Natural killer cell (primary cell): ENCODE data around the gene LHX3. TPM values are rescaled to one million over a fixed set of nuclear protein-coding genes. Genes with fewer than 3 reads are reported as not detected.

Source experiments
- ATAC-seq, 3 donors: fragments of 150-1000 bp in 2 of 3; fragments of 200-7000 bp in 1 of 3; cut with Tn5 transposase; 1 replicate in 1 of 3; 2 replicates in 2 of 3; pipeline ENCODE4 v1.10.0; 2021; ENCODE audit warnings: mild to moderate bottlenecking in 2 of 3, moderate library complexity in 2 of 3
- DNase-seq, 2 donors: peaks; one replicate each; pipeline versions ENCODE4 v3.0.0 to v3.0.0-alpha.2; 2013 to 2021; ENCODE audit warnings: mixed read lengths in 1 of 2
- H3K27ac ChIP-seq: one replicate; pipeline ENCODE4 v1.5.1; 2013; ENCODE audit warnings: mild to moderate bottlenecking, low read length
- H3K27me3 ChIP-seq: one replicate; pipeline ENCODE4 v1.6.1; 2013; ENCODE audit warnings: low read length; ENCODE audit not compliant: control insufficient read depth, insufficient read depth
- H3K36me3 ChIP-seq: one replicate; pipeline ENCODE4 v1.6.1; 2013; ENCODE audit warnings: low read length; ENCODE audit not compliant: control insufficient read depth, insufficient read depth
- H3K4me1 ChIP-seq: one replicate; pipeline ENCODE4 v1.6.1; 2013; ENCODE audit warnings: low read length; ENCODE audit not compliant: control insufficient read depth, insufficient read depth
- H3K4me3 ChIP-seq: one replicate; pipeline ENCODE4 v1.5.1; 2013; ENCODE audit warnings: low read length
- H3K9me3 ChIP-seq: one replicate; pipeline ENCODE4 v1.6.1; 2013; ENCODE audit warnings: low read length; ENCODE audit not compliant: control insufficient read depth, insufficient read depth
- H3K27ac Mint-ChIP-seq, 2 donors: one replicate each; pipeline ENCODE4 v1.8.0; 2022; ENCODE audit warnings: mild to moderate bottlenecking in 2 of 2, mixed read lengths in 2 of 2, moderate library complexity in 1 of 2
- H3K27me3 Mint-ChIP-seq, 2 donors: one replicate each; pipeline ENCODE4 v1.8.0; 2022; ENCODE audit warnings: low read depth in 2 of 2, mixed read lengths in 2 of 2
- H3K36me3 Mint-ChIP-seq: one replicate; pipeline ENCODE4 v1.8.0; 2022; ENCODE audit warnings: mixed read lengths
- H3K4me1 Mint-ChIP-seq, 2 donors: one replicate each; pipeline ENCODE4 v1.8.0; 2022; ENCODE audit warnings: mixed read lengths in 2 of 2
- H3K4me3 Mint-ChIP-seq: one replicate; pipeline ENCODE4 v1.8.0; 2022; ENCODE audit warnings: mild to moderate bottlenecking, moderate library complexity, mixed read lengths
- H3K9me3 Mint-ChIP-seq, 2 donors: one replicate each; pipeline ENCODE4 v1.8.0; 2022; ENCODE audit warnings: mixed read lengths in 2 of 2
- CTCF ChIP-seq: fragments of 200-600 bp; IDR thresholded peaks from one replicate; pipeline ENCODE4 v1.8.0; 2022; ENCODE audit warnings: antibody characterized with exemption
- WGBS: methylation state at CpG from one replicate; pipeline ENCODE4 v1.1.7; 2013; ENCODE audit warnings: missing lambda C conversion rate; ENCODE audit not compliant: insufficient coverage; 5-methylcytosine and 5-hydroxymethylcytosine counted together
- intact Hi-C: fragments of 100-400 bp; cut with micrococcal nuclease; formaldehyde crosslinking; loops from one replicate; pipeline ENCODE4 v1.14.2; 2022
- total RNA-seq, 4 donors: library from RNA; stranded (reverse); fragments of 120-200 nt in 1 of 4; gene quantifications; one replicate each; pipeline versions ENCODE4 v1.2.3 to v1.2.4, GENCODE V29; 2013 to 2022

Gene LHX3
- total RNA-seq, 3 donors from 2014 or later (not counting 1 experiment from before 2014, with no cell fraction given) = 0.38 TPM; not detected in 2

GRCh38 chr9:136201174-136201573, 3.8 kb downstream of the LHX3 start:
- H3K4me1 Mint-ChIP-seq = peaks cover 0 to 3% of the 10 kb centered on the region in 2 donors
- Histone ChIP-seq H3K27me3 (peaks cover 52% of the 10 kb centered on the region), H3K9me3 (no peaks in the 10 kb centered on the region), H3K27ac (no peak overlapping the region), H3K4me1 (peaks cover 3% of the 10 kb centered on the region), H3K4me3 (no peak overlapping the region), H3K36me3 (no peaks in the 10 kb centered on the region)
- DNase-seq (no peak), ATAC-seq (no peak)
- H3K27ac Mint-ChIP-seq = no peak overlapping the region
- no peaks in the 10 kb centered on the region for H3K9me3 Mint-ChIP-seq
- no peaks in the 10 kb centered on the region for H3K36me3 Mint-ChIP-seq
- no peak for TF ChIP-seq CTCF
- peaks cover 10 to 21% of the 10 kb centered on the region in 2 donors for H3K27me3 Mint-ChIP-seq
- intact Hi-C loops = no loop called here
- 53% methylated on average over 13 of the region's 13 CpGs for WGBS
- H3K4me3 Mint-ChIP-seq = no peak overlapping the region

GRCh38 chr9:136200424-136200823, 4.5 kb downstream of the LHX3 start:
- H3K4me3 ChIP-seq = no peak overlapping the region
- WGBS = 53% methylated on average over 19 of the region's 19 CpGs
- Mint-ChIP-seq H3K4me1 (no peaks in the 10 kb centered on the region), H3K36me3 (no peaks in the 10 kb centered on the region), H3K4me3 (no peak overlapping the region), H3K9me3 (no peaks in the 10 kb centered on the region), H3K27ac (no peak overlapping the region), H3K27me3 (peaks cover 11 to 24% of the 10 kb centered on the region in 2 donors)
- peaks cover 56% of the 10 kb centered on the region for H3K27me3 ChIP-seq
- intact Hi-C loops = no loop called here
- ATAC-seq = no peak
- H3K27ac ChIP-seq = no peak overlapping the region
- no peaks in the 10 kb centered on the region for H3K36me3 ChIP-seq
- H3K9me3 ChIP-seq = no peaks in the 10 kb centered on the region
- no peak for DNase-seq
- peaks cover 3% of the 10 kb centered on the region for H3K4me1 ChIP-seq
- TF ChIP-seq CTCF = no peak

GRCh38 chr9:136199391-136200288, 5.3 kb downstream of the LHX3 start:
- Mint-ChIP-seq H3K27me3 (peaks cover 11 to 24% of the 10 kb centered on the region in 2 donors), H3K27ac (no peak overlapping the region), H3K36me3 (no peaks in the 10 kb centered on the region), H3K9me3 (no peaks in the 10 kb centered on the region), H3K4me3 (no peak overlapping the region), H3K4me1 (no peaks in the 10 kb centered on the region)
- no peak for TF ChIP-seq CTCF
- H3K36me3 ChIP-seq = no peaks in the 10 kb centered on the region
- 15% methylated on average over 71 of the region's 71 CpGs for WGBS
- intact Hi-C loops = no loop called here
- no peak for ATAC-seq
- no peaks in the 10 kb centered on the region for H3K9me3 ChIP-seq
- H3K4me1 ChIP-seq = peaks cover 2% of the 10 kb centered on the region
- no peak for DNase-seq
- H3K27me3 ChIP-seq = peaks cover 58% of the 10 kb centered on the region
- H3K27ac ChIP-seq = no peak overlapping the region
- H3K4me3 ChIP-seq = no peak overlapping the region
